ENCODE measurements around the gene NUDT3. TPM values are rescaled to one million over a fixed set of nuclear protein-coding genes. Genes with fewer than 3 reads are reported as not detected.
"Not testable (repeated sequence)": the region's sequence is repeated elsewhere in the genome, so short reads cannot be mapped to it uniquely, and the experiment has no call there.

The NUDT3 gene
- total RNA-seq, 4 donors from 2014 or later = 9.6 to 27.9 (median 16.9) TPM

- no peak overlapping the region for H3K27ac ChIP-seq
- H3K9me3 ChIP-seq = no peaks in the 10 kb centered on the region
- no peak for TF ChIP-seq EP300 (IDR thresholded peaks at IDR 0.05; ENCODE audit: low read depth)
- TF ChIP-seq CTCF (IDR thresholded peaks at IDR 0.05) = no peak
- TF ChIP-seq POLR2A (IDR thresholded peaks at IDR 0.05) = no peak
- TF ChIP-seq POLR2AphosphoS5 (IDR thresholded peaks at IDR 0.05) = no peak
- DNase-seq = no peak
- H3K36me3 ChIP-seq = no peaks in the 10 kb centered on the region
- 97 to 100% methylated on average over 3 of the region's 3 CpGs for WGBS, 2 donors (ENCODE audit: low coverage in 1 of 2)
- no peaks in the 10 kb centered on the region for H3K27me3 ChIP-seq
- in situ Hi-C loops (cut with MboI; ENCODE audit: low pct_ligation_motif_present in 1 of 4, low pct_unique_long_range_greater_than_20kb in 1 of 4, low sequenced_read_pairs in 3 of 4) (no loop called here), intact Hi-C loops (cut with DNase I; ENCODE audit: low total_unique reads) (no loop called here)
- H3K4me3 ChIP-seq = no peak overlapping the region
- H3K4me1 ChIP-seq = peaks cover 0 to 5% (median 0%) of the 10 kb centered on the region in 4 donors
Observed at GRCh38 chr6:34328969-34329368, 63.5 kb downstream of the NUDT3 start.

GRCh38 chr6:34327313-34328205 is 64.9 kb downstream of the NUDT3 start:
- in situ Hi-C loops (cut with MboI; ENCODE audit: low pct_ligation_motif_present in 1 of 4, low pct_unique_long_range_greater_than_20kb in 1 of 4, low sequenced_read_pairs in 3 of 4); DNase-seq: not testable (repeated sequence)

GRCh38 chr6:34325633-34326032 is 66.8 kb downstream of the NUDT3 start:
- TF ChIP-seq POLR2AphosphoS5 (IDR thresholded peaks at IDR 0.05) (no peak), EP300 (IDR thresholded peaks at IDR 0.05; ENCODE audit: low read depth) (no peak), POLR2A (IDR thresholded peaks at IDR 0.05) (no peak), CTCF (IDR thresholded peaks at IDR 0.05) (no peak)
- Histone ChIP-seq H3K27me3 (no peaks in the 10 kb centered on the region), H3K9me3 (no peaks in the 10 kb centered on the region), H3K4me1 (no peaks in the 10 kb centered on the region), H3K36me3 (no peaks in the 10 kb centered on the region), H3K27ac (no peak overlapping the region), H3K4me3 (no peak overlapping the region)
- DNase-seq = no peak
- in situ Hi-C loops (cut with MboI; ENCODE audit: low pct_ligation_motif_present in 1 of 4, low pct_unique_long_range_greater_than_20kb in 1 of 4, low sequenced_read_pairs in 3 of 4) (no loop called here), intact Hi-C loops (cut with DNase I; ENCODE audit: low total_unique reads) (no loop called here)
- 94 to 100% methylated on average over 4 of the region's 4 CpGs for WGBS, 2 donors (ENCODE audit: low coverage in 1 of 2)

More at GRCh38 chr6:34327313-34328205, 64.9 kb downstream of the NUDT3 start:
- H3K36me3 ChIP-seq; intact Hi-C loops (cut with DNase I; ENCODE audit: low total_unique reads); H3K9me3 ChIP-seq; H3K4me3 ChIP-seq; H3K27me3 ChIP-seq; H3K4me1 ChIP-seq; H3K27ac ChIP-seq: not testable (repeated sequence)
- WGBS, 2 donors (ENCODE audit: low coverage in 1 of 2) = 90 to 95% methylated on average over 12 to 16 of the region's 16 CpGs

GRCh38 chr6:34324738-34325444 is 67.6 kb downstream of the NUDT3 start:
- H3K27me3 ChIP-seq = no peaks in the 10 kb centered on the region
- no peaks in the 10 kb centered on the region for H3K9me3 ChIP-seq
- intact Hi-C loops (cut with DNase I; ENCODE audit: low total_unique reads) (no loop called here), in situ Hi-C loops (cut with MboI; ENCODE audit: low pct_ligation_motif_present in 1 of 4, low pct_unique_long_range_greater_than_20kb in 1 of 4, low sequenced_read_pairs in 3 of 4) (no loop called here)
- no peaks in the 10 kb centered on the region for H3K4me1 ChIP-seq
- no peaks in the 10 kb centered on the region for H3K36me3 ChIP-seq
- no peak overlapping the region for H3K4me3 ChIP-seq
- WGBS, 2 donors (ENCODE audit: low coverage in 1 of 2) = 82 to 94% methylated on average over 2 to 8 of the region's 8 CpGs
- TF ChIP-seq EP300 (IDR thresholded peaks at IDR 0.05; ENCODE audit: low read depth) (no peak), POLR2A (IDR thresholded peaks at IDR 0.05) (no peak), CTCF (IDR thresholded peaks at IDR 0.05) (no peak)
- DNase-seq = no peak
- H3K27ac ChIP-seq = no peak overlapping the region

- intact Hi-C loops (cut with DNase I; ENCODE audit: low total_unique reads); H3K36me3 ChIP-seq; H3K27me3 ChIP-seq; in situ Hi-C loops (cut with MboI; ENCODE audit: low pct_ligation_motif_present in 1 of 4, low pct_unique_long_range_greater_than_20kb in 1 of 4, low sequenced_read_pairs in 3 of 4); H3K27ac ChIP-seq; H3K9me3 ChIP-seq; H3K4me1 ChIP-seq; DNase-seq; H3K4me3 ChIP-seq: not testable (repeated sequence)
- WGBS, 2 donors (ENCODE audit: low coverage in 1 of 2) = 98% methylated on average over 2 of the region's 2 CpGs; no CpG with 5 or more reads in 1 of the 2 donors
Observed at GRCh38 chr6:34324221-34324620, 68.2 kb downstream of the NUDT3 start.

Data from transverse colon (tissue), 4 donors.